Transverse colon (tissue), 4 donors: ENCODE results near the gene PRPF6. TPM values are rescaled to one million over a fixed set of nuclear protein-coding genes. Genes with fewer than 3 reads are reported as not detected.

Experiments used
- DNase-seq: peaks from one replicate; pipeline ENCODE4 v3.0.0-alpha.2; 2019
- H3K27ac ChIP-seq, 4 donors: fragments of 200-600 bp; sonication (generic); 2 replicates each; pipeline ENCODE4 v1.5.1; 2016 to 2018; ENCODE audit warnings: inconsistent platforms in 4 of 4
- H3K27me3 ChIP-seq: fragments of 200-600 bp; sonication (generic); 2 replicates; pipeline ENCODE4 v1.5.1; 2017; ENCODE audit warnings: inconsistent platforms
- H3K36me3 ChIP-seq, 4 donors: fragments of 200-600 bp; sonication (generic); 2 replicates each; pipeline ENCODE4 v1.5.1; 2017 to 2019; ENCODE audit warnings: inconsistent platforms in 4 of 4
- H3K4me1 ChIP-seq, 4 donors: fragments of 200-600 bp; sonication (generic); 2 replicates each; pipeline ENCODE4 v1.5.1; 2017 to 2020; ENCODE audit warnings: inconsistent platforms in 4 of 4
- H3K4me3 ChIP-seq, 4 donors: fragments of 200-600 bp; sonication (generic); 1 replicate in 1 of 4; 2 replicates in 3 of 4; pipeline versions ENCODE4 v1.5.1 to v1.6.1; 2017 to 2019; ENCODE audit warnings: inconsistent platforms in 4 of 4
- H3K9me3 ChIP-seq, 2 donors: fragments of 200-600 bp; sonication (generic); 2 replicates each; pipeline ENCODE4 v1.5.1; 2017 to 2019; ENCODE audit warnings: inconsistent platforms in 2 of 2
- CTCF ChIP-seq, 5 experiments: fragments of 200-600 bp in 3 of 5; fragments of 450-650 bp in 2 of 5; sonication (generic) in 3 of 5; IDR thresholded peaks; 1 replicate in 2 of 5; 2 replicates in 3 of 5; pipeline ENCODE4 v1.5.1; 2016 to 2017; ENCODE audit warnings: antibody characterized with exemption in 5 of 5, inconsistent platforms in 3 of 5, mild to moderate bottlenecking in 2 of 5, moderate library complexity in 1 of 5
- EP300 ChIP-seq: sonication (generic); formaldehyde crosslinking; IDR thresholded peaks from one replicate; pipeline ENCODE4 v1.6.1; 2017; ENCODE audit warnings: antibody characterized with exemption, low read depth
- POLR2A ChIP-seq: fragments of 450-650 bp; IDR thresholded peaks from one replicate; pipeline ENCODE4 v1.6.1; 2016; ENCODE audit warnings: antibody characterized with exemption, mild to moderate bottlenecking, moderate library complexity
- POLR2AphosphoS5 ChIP-seq, 3 donors: sonication (generic); formaldehyde crosslinking; IDR thresholded peaks; one replicate each; pipeline ENCODE4 v1.6.1; 2016; ENCODE audit warnings: antibody characterized with exemption in 3 of 3
- WGBS, 2 donors: methylation state at CpG; one replicate each; pipeline ENCODE4 v1.1.5; 2018; ENCODE audit warnings: low coverage in 1 of 2; 5-methylcytosine and 5-hydroxymethylcytosine counted together
- in situ Hi-C, 4 donors: fragments of 200-750 bp; cut with MboI; loops; one replicate each; pipeline versions ENCODE4 v1.15.0 to v1.15.1; 2017; ENCODE audit warnings: low sequenced_read_pairs in 3 of 4, low pct_ligation_motif_present in 1 of 4, low pct_unique_long_range_greater_than_20kb in 1 of 4
- intact Hi-C: fragments of 100-400 bp; cut with DNase I; formaldehyde crosslinking; loops from one replicate; pipeline ENCODE4 v1.15.1; 2023; ENCODE audit warnings: low total_unique reads
- total RNA-seq, 4 donors: library from RNA; depleted of rRNA; stranded (reverse); fragments of >200 nt; gene quantifications; one replicate each; pipeline ENCODE4 v1.1.0, GENCODE V29; 2016

Gene PRPF6
- total RNA-seq, 4 donors from 2014 or later, result 29.2 to 55.7 (median 51.8) TPM

GRCh38 chr20:64001607-64002011 is 20.7 kb downstream of the PRPF6 start:
- Histone ChIP-seq H3K27ac (no peak overlapping the region), H3K27me3 (no peaks in the 10 kb centered on the region), H3K9me3 (no peaks in the 10 kb centered on the region), H3K36me3 (peaks cover 0 to 63% (median 28%) of the 10 kb centered on the region in 4 donors), H3K4me1 (no peaks in the 10 kb centered on the region), H3K4me3 (no peak overlapping the region)
- in situ Hi-C loops, result no loop called here
- intact Hi-C loops, result no loop called here
- WGBS, 2 donors, result 59 to 71% methylated on average over 1 to 11 of the region's 11 CpGs
- TF ChIP-seq EP300 (no peak), POLR2A (no peak), POLR2AphosphoS5 (IDR thresholded peaks at IDR 0.05) (no peak), CTCF (IDR thresholded peaks at IDR 0.05) (no peak)
- no peak for DNase-seq

- 63 to 100% methylated on average over 1 to 7 of the region's 7 CpGs for WGBS, 2 donors
- Histone ChIP-seq H3K9me3 (no peaks in the 10 kb centered on the region), H3K27me3 (no peaks in the 10 kb centered on the region), H3K27ac (no peak overlapping the region), H3K4me1 (no peaks in the 10 kb centered on the region), H3K4me3 (no peak overlapping the region), H3K36me3 (peaks cover 0 to 57% (median 28%) of the 10 kb centered on the region in 4 donors)
- intact Hi-C loops (no loop called here), in situ Hi-C loops (no loop called here)
- no peak for TF ChIP-seq POLR2AphosphoS5 (IDR thresholded peaks at IDR 0.05)
- no peak for TF ChIP-seq CTCF (IDR thresholded peaks at IDR 0.05)
- no peak for TF ChIP-seq EP300
- no peak for TF ChIP-seq POLR2A
- no peak for DNase-seq
Observed at GRCh38 chr20:64003960-64004725, 23.2 kb downstream of the PRPF6 start.

GRCh38 chr20:64005394-64005793 is 24.5 kb downstream of the PRPF6 start:
- H3K4me3 ChIP-seq, result no peak overlapping the region
- H3K27me3 ChIP-seq, result no peaks in the 10 kb centered on the region
- no peak overlapping the region for H3K27ac ChIP-seq
- no peak for DNase-seq
- peaks cover 0 to 57% (median 28%) of the 10 kb centered on the region in 4 donors for H3K36me3 ChIP-seq
- intact Hi-C loops (no loop called here), in situ Hi-C loops (no loop called here)
- H3K4me1 ChIP-seq, result no peaks in the 10 kb centered on the region
- H3K9me3 ChIP-seq, result no peaks in the 10 kb centered on the region
- TF ChIP-seq POLR2AphosphoS5 (IDR thresholded peaks at IDR 0.05) (no peak), EP300 (no peak), CTCF (IDR thresholded peaks at IDR 0.05) (no peak), POLR2A (no peak)
- WGBS, 2 donors, result 75 to 87% methylated on average over 4 to 6 of the region's 6 CpGs

GRCh38 chr20:64006490-64006889 is 25.6 kb downstream of the PRPF6 start:
- in situ Hi-C loops (no loop called here), intact Hi-C loops (no loop called here)
- no peak overlapping the region for H3K4me3 ChIP-seq
- H3K27ac ChIP-seq, result no peak overlapping the region
- TF ChIP-seq EP300 (no peak), POLR2A (no peak), POLR2AphosphoS5 (IDR thresholded peaks at IDR 0.05) (no peak), CTCF (IDR thresholded peaks at IDR 0.05) (no peak)
- DNase-seq, result no peak
- 84% methylated on average over 10 of the region's 10 CpGs; no CpG with 5 or more reads in 1 of the 2 donors for WGBS, 2 donors
- H3K4me1 ChIP-seq, result no peaks in the 10 kb centered on the region
- H3K9me3 ChIP-seq, result no peaks in the 10 kb centered on the region
- H3K36me3 ChIP-seq, result peaks cover 0 to 58% (median 30%) of the 10 kb centered on the region in 4 donors
- no peaks in the 10 kb centered on the region for H3K27me3 ChIP-seq
